Activated gamma-delta T cell treated with Interleukin-2 at 50 U/mL for 16 hours (primary cell): ENCODE data around the gene DAB1.

Experiments used
- DNase-seq: peaks from one replicate; pipeline ENCODE4 v3.0.0-alpha.2; 2020

The DAB1 gene

DNA sequence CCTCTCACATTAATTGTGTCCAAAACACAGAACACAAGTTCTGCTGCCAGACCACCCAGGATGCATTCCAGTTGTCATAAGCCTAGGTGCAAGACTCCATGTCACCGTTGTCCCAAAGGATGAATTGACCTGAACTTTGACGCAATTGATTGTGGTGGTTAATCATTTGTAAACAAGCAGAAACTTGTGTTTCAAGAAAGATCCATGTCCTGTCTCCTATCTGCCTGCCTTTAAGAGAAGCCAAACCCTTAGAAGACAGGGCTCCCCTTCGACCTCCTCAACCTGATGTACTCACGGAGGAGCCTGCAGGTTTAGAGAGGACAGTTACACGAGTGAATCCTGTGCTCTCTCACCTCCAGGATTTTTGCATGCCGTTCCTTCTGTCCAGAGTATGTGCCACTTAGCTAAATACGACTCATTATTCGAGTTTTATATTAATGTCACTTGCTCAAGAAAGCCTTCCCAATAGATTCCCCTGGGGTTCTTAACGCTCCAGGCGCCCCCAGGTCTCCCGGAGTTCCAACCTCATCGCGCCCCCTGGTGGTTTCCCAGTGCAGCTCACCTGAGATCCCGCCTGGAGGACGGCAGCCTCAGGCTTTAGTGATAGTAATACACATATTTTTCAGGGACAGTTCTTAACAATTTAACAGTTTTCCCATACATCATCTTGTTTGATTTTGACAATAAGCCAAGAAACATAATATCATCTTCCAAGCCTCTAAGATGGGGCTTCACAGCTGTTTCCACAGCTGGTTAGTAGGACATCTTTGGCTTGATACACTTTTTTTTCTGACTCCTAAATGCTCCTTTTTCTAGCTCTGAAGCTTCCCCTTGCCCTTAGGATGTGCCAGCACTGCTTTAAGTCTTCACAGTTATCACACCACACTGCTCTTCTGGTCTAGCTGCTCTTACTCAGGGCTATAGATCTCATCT lies 455.7 kb downstream of the DAB1 start:
- no peak for DNase-seq

DNA sequence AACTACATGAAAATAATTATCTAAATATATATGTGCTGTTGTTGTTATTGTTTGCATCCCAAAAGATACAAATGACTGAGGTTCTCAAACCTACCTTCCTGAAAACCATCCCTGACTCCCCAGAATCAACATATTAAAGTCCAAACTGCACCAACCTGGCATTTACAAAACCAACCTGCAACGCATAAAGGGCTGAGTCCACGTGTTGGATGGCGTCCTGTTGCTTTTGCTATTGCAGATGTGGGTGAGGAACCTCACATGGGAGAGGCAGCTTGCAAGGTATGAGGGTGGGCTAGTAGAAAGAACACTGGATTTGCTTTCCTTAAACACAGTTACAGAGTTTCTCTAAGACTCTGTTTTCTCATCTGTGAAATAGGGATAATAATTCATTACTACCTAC lies 456.5 kb downstream of the DAB1 start:
- no peak for DNase-seq

DNA sequence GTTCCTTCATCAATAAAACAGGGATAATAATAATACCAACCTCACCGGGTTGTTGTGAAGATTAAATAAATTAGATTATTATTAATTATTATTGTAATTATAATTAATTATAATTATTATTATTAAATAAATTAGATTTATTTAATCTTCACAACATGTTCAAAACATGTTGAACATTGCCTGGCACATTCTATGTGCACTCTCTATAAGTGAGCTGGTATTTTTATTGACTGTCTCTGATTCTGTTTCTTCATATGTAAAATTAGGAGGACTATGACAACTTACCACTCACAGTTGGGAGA lies 457.2 kb downstream of the DAB1 start:
- no peak for DNase-seq

DNA sequence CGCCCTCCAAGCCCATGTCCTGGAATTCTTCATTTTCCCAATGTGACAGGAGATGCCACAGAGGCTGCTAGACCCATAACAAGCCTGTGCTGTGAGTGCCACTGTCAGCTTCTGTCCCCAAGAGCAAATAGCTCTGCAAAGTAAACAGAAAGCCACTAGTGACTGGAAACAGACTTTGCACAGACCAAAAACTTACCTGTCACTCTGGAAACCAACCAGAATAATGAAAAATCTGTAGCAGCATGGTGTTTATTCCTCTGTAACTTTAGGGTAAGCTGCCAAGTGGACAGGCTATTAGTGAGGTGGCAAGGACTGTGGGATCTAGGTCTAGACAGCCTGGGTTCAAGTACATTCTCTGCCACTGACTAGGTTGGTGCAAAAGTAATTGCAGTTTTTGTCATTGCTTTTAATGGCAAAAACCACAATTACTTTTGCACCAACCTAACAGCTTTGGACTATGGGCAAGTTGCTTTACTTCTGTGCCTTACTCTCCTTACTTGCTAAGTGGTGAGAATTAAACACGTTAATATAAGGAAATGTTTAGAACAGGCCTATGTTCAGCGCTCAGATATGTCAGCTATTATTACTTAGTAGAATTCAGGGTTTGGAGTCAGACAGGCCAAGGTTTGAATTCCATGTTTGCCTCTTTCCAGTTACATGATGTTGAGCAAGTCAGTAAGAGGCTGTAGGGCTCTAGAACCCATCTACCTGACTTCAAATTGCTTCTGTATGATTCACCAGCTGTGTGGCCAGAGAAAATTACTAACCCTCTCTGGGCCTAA lies 457.8 kb downstream of the DAB1 start, which contains the start of gene C8B:
C8B (minus strand) TSS at position 100 of the 782 bp plus-strand sequence; CDS start at position 33, 67 bp downstream.
- no peak for DNase-seq

DNA sequence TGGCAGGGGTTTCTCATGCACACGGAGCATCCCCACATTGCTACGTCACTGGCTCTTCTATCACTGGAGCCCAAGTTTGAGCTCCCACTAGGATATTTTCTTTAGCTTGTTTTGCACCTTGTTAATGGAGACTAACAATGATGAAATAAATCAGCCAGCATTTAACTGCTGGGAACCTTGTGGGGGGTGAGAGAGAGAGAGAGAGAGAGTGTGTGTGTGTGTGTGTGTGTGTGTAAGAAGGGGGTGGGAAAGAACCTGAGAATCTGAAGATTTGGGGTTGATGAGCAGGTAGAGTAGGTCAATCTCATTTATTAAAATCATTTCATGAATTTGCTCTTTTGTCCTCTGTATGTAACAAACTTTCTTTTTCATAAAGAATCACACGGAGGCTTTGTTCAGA lies 458.7 kb downstream of the DAB1 start:
- no peak for DNase-seq

DNA sequence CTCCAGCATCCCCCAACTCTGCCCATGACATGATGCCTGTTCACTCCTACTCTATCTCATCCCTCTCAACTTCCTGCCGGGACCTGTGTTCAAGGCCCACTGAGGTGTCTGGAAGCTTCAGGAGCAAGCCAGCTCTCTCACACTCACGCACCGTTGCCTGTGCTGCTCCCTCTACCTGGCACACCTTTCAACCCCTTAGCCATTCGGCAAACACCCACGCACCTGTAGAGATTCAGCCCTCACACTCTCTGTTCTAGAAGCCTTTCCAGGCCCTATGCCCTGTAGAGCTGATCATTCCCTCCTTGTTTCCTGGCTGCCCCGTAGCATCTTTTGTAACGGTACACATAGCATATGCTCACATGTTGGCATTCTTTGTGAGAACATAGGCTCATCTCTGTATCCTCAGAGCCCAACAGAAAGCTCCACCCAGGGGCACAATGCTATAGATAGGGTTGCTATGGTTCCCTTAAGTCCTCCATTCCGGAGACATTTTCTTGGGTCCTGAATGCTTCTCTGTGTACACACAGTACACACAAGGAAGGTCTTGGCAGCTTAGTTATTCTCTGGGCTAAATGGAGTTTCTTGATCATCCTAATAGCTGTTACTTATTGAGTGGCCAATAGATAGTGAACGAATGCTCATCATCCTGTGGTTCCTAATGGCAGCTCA lies 459.4 kb downstream of the DAB1 start:
- no peak for DNase-seq

DNA sequence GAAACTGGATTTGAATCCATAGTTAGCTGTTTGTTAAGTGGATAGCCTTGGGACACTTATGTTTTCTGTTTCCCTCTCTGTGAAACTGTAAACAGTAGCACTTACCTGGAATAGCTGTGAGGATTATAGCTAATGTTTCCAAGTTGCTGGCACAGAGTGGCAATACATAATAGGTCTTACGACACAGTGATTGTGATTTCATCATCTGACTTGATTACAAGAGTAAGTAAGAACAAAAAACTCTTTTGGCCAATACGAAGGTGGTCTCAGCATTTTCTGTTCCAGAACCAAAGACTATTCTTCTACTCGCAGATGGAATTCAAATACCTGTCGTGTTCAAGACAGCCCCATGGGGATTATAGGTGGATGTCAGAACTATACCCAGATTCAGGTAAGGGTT lies 460.2 kb downstream of the DAB1 start:
- no peak for DNase-seq

DNA sequence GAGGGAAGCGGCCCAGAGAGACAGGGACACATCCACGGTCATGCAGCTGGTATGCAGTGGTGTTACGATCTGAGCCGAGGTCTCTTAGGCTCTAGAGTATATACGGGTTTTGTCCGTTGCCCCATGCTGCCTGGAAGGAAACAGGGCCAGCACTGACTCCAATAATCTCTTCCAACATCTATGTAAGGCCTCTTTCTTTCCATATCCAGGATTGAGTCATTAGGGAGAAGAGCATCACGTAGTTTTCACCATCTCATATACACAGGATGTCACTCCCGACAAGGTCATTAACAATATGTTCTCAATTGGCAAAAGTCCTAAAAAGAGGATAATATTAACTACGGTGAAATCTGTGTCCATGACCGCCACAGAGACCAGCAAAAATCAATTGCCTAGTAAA lies 462.4 kb downstream of the DAB1 start:
- no peak for DNase-seq

DNA sequence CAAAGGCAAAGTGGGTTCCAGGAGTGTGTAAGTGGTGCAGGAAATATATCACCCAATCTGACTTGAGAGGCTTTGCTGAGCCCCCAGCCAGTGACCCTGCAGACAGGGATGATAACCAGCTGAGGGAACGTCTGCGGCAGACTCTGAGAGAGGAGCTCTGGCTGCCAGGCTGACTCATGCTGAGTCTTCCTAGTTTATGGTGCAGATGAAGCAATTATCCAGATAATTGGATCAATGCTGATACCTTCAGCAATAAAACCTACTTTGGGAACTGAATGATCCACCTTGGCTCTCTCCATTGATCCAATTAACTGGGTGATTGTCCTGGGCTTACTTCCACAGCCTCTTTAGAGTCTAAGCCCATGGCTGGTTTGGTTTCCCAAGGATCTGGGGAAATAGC lies 465.3 kb downstream of the DAB1 start:
- DNase-seq = no peak

DNA sequence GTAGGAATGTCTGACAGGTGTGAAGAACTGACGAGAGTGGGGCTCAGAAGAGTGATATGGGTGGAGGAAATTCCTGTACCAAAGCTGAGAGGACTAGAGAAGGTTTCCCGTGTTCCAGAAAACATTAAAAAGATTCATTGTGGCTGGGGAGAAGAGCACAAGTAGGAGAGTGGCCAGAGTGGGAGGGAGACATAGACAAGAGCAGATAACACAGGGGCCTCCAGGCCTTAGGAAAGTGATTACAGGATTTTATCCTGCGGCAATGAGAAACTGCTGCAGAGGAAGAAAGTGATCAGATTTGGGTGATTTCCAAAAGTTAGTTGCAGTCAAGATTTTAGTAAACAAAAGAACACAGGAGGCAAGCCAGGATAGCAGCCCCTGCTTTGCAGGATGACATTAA lies 465.9 kb downstream of the DAB1 start:
- no peak for DNase-seq

DNA sequence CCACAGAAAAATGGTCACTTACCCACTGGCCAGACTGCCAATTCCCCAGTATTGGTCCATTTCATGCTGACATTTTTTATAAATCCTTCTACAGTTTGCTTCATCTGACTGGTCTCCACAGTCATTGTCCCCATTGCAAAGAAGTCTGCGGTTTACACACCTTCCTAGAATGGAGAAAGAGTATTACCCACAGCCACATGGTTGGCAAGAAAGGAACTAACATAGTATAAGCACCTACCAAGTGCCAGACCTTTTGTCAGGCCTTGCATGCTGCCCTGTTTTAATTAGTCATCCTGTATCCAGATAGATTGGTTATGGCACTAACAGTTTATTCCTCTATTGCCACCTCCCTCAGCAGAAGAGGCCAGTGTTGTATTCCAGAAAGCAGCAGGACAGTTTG lies 469.2 kb downstream of the DAB1 start:
- DNase-seq = no peak

DNA sequence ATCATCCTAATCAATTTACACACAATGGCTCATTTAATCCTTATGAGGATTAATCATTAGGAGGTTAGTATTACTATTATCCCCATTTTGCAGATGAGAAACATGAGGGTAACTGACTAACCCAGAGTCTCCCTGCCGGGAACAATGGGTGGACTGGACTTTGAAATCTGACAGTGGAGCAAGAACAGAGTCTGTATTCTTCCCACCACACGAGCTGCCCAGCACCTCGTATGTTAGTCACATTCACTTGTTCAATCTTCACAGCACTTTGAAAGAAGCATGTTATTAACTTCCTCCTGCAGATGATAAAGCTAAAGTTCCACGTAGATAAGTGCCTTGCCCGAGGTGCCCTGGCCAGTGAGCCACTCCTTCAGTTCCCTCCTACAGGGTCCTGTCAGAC lies 470.5 kb downstream of the DAB1 start:
- DNase-seq = no peak

DNA sequence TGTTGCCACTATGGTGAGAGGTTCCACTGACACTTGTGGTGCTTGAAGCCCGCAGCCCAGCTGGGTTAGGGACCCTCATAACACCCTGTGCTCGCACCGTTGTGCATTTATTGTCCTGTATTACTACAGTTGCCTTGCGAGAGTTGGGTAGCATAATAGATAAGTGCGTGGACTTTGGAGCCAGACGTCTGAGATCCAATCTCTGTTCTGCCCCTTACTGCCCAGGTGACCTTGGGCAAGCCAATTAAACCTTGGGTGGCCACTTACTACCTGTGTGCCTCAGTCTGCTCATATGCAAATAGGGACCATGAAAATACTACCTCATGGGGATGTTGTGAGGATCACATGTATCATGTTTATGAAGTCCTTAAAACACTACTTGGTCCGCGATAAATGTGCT lies 471.4 kb downstream of the DAB1 start:
- DNase-seq = no peak

DNA sequence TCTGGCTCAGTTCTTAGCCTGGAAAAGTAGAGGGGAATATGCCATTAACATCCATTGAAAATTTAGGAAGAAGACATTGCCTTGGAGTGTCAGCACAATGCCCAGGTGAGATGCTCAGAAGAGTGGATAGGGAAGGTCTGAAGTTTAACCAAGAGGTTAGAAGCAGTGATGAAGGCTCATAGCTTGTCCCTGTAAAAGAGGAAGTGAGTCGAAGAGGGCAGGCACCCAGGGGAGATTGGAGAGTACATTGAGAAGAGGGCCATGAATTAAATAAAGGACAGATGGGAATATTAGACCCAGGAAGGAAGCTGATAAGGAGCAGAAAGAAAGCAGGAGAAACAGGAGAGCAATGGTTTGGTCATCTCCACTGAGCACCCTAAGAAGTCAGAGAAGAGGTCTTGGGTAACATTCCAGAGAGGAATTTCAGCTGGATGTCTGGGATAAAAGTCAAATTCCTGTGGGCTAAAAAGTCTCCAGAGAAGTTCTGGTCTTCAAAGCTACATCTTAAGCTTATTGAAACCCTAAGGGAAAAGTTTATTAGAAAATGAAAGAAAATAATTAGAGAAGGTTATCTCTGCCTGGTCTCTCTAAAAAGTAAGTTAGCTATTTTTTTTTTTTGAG lies 475.3 kb downstream of the DAB1 start:
- DNase-seq = no peak
